ENCODE measurements around the gene DDIT4. TPM values are rescaled to one million over a fixed set of nuclear protein-coding genes. Genes with fewer than 3 reads are reported as not detected.

The DDIT4 gene
- total RNA-seq, 1 donor from 2014 or later = 257 TPM

GRCh38 chr10:72315054-72315453 is 41.3 kb downstream of the DDIT4 start:
- TF ChIP-seq EZH2 (IDR thresholded peaks at IDR 0.05) = no peak
- no peak for TF ChIP-seq CTCF (IDR thresholded peaks at IDR 0.05)
- no peak for TF ChIP-seq EZH2phosphoT487 (IDR thresholded peaks at IDR 0.05)
- peaks cover 17% of the 10 kb centered on the region for H3K27me3 ChIP-seq
- Mint-ChIP-seq H3K4me3 (no peak overlapping the region), H3K36me3 (no peaks in the 10 kb centered on the region), H3K9me3 (no peaks in the 10 kb centered on the region), H3K27ac (peak overlapping the region; percentile 29), H3K4me1 (peaks cover 41% of the 10 kb centered on the region), H3K27me3 (ENCODE audit: insufficient read depth, low read depth) (peaks cover 10% of the 10 kb centered on the region)
- H3K4me3 ChIP-seq = no peak overlapping the region
- no peaks in the 10 kb centered on the region for H3K79me2 ChIP-seq (ENCODE audit: low read depth)
- no peak overlapping the region for H3K9ac ChIP-seq
- peaks cover 23% of the 10 kb centered on the region for H3K4me1 ChIP-seq
- H3K4me2 ChIP-seq = no peak overlapping the region
- H3K9me3 ChIP-seq (ENCODE audit: low read depth) = no peaks in the 10 kb centered on the region
- peak; percentile 38 for DNase-seq (ENCODE audit: low spot score)
- no peaks in the 10 kb centered on the region for H3K36me3 ChIP-seq
- H3K27ac ChIP-seq = no peak overlapping the region
- peaks cover 18% of the 10 kb centered on the region for H3F3A ChIP-seq (ENCODE audit: low read depth)
- H2AFZ ChIP-seq (replicated peaks) = no peak overlapping the region
- H4K20me1 ChIP-seq (ENCODE audit: low read depth) = no peaks in the 10 kb centered on the region

GRCh38 chr10:72315611-72316385 is 42.1 kb downstream of the DDIT4 start:
- Mint-ChIP-seq H3K36me3 (no peaks in the 10 kb centered on the region), H3K27me3 (ENCODE audit: insufficient read depth, low read depth) (peaks cover 16% of the 10 kb centered on the region), H3K4me1 (peaks cover 43% of the 10 kb centered on the region), H3K4me3 (peak overlapping the region; percentile 13), H3K9me3 (no peaks in the 10 kb centered on the region), H3K27ac (peak overlapping the region; percentile 74)
- TF ChIP-seq CTCF (IDR thresholded peaks at IDR 0.05) (no peak), EZH2phosphoT487 (IDR thresholded peaks at IDR 0.05) (no peak), EZH2 (IDR thresholded peaks at IDR 0.05) (no peak)
- Histone ChIP-seq H3K4me1 (peaks cover 18% of the 10 kb centered on the region), H3K27ac (no peak overlapping the region), H4K20me1 (ENCODE audit: low read depth) (no peaks in the 10 kb centered on the region), H3K9me3 (ENCODE audit: low read depth) (no peaks in the 10 kb centered on the region), H3K4me2 (no peak overlapping the region), H3K9ac (no peak overlapping the region), H3K27me3 (peaks cover 17% of the 10 kb centered on the region), H3K36me3 (no peaks in the 10 kb centered on the region), H3K4me3 (no peak overlapping the region), H3K79me2 (ENCODE audit: low read depth) (no peaks in the 10 kb centered on the region), H3F3A (ENCODE audit: low read depth) (peaks cover 26% of the 10 kb centered on the region), H2AFZ (replicated peaks) (no peak overlapping the region)
- DNase-seq (ENCODE audit: low spot score) = no peak

- DNase-seq (ENCODE audit: low spot score) = no peak
- TF ChIP-seq EZH2phosphoT487 (IDR thresholded peaks at IDR 0.05) (no peak), CTCF (IDR thresholded peaks at IDR 0.05) (no peak), EZH2 (IDR thresholded peaks at IDR 0.05) (no peak)
- Histone ChIP-seq H3K36me3 (no peaks in the 10 kb centered on the region), H3K4me2 (no peak overlapping the region), H3K27ac (no peak overlapping the region), H3K4me1 (peaks cover 17% of the 10 kb centered on the region), H3K79me2 (ENCODE audit: low read depth) (no peaks in the 10 kb centered on the region), H3K9ac (no peak overlapping the region), H3K4me3 (no peak overlapping the region), H4K20me1 (ENCODE audit: low read depth) (no peaks in the 10 kb centered on the region), H3K9me3 (ENCODE audit: low read depth) (no peaks in the 10 kb centered on the region), H3F3A (ENCODE audit: low read depth) (peaks cover 29% of the 10 kb centered on the region), H2AFZ (replicated peaks) (no peak overlapping the region), H3K27me3 (peaks cover 17% of the 10 kb centered on the region)
- H3K27me3 Mint-ChIP-seq (ENCODE audit: insufficient read depth, low read depth) = peaks cover 17% of the 10 kb centered on the region
- peak overlapping the region; percentile 13 for H3K4me3 Mint-ChIP-seq
- H3K4me1 Mint-ChIP-seq = peaks cover 42% of the 10 kb centered on the region
- H3K9me3 Mint-ChIP-seq = no peaks in the 10 kb centered on the region
- peak overlapping the region; percentile 74 for H3K27ac Mint-ChIP-seq
- no peaks in the 10 kb centered on the region for H3K36me3 Mint-ChIP-seq
Measured at GRCh38 chr10:72316386-72316700, 42.6 kb downstream of the DDIT4 start.

Data from neural progenitor cell (in vitro differentiated cells).